A549 (cell line): ENCODE results near the gene RGS5. TPM values are rescaled to one million over a fixed set of nuclear protein-coding genes. Genes with fewer than 3 reads are reported as not detected.

Source experiments
- ATAC-seq, 2 experiments: fragments of 200-7000 bp in 1 of 2; fragments of >200 bp in 1 of 2; cut with Nextera tagmentation in 1 of 2; cut with Tn5 transposase in 1 of 2; 3 replicates each; pipeline versions ENCODE4 v1.8.0 to v1.9.1; 2018 to 2020; ENCODE audit warnings: mild to moderate bottlenecking in 1 of 2, moderate library complexity in 1 of 2
- CTCF ChIA-PET: fragments of 300-600 bp; sonication (Branson Sonifier 250); formaldehyde crosslinking; extraction: SDS; loops from one replicate; lab custom pipeline; 2021; ENCODE audit warnings: antibody characterized with exemption, inconsistent platforms; lab: Yijun Ruan, JAX
- POLR2A ChIA-PET: fragments of 350-600 bp; formaldehyde crosslinking; extraction: SDS; loops from one replicate; lab custom pipeline; 2021; ENCODE audit warnings: antibody characterized with exemption, inconsistent platforms; lab: Yijun Ruan, JAX
- DNase-seq, 2 experiments: peaks; one replicate each; pipeline versions ENCODE4 v3.0.0 to v3.0.0-alpha.2; 2011 to 2016; ENCODE audit warnings: low read depth in 1 of 2, low spot score in 1 of 2
- FAIRE-seq: peaks from 2 replicates; lab custom pipeline; 2011; peaks lifted over from hg19 to GRCh38; lab: Jason Lieb, UNC
- H3K27ac ChIP-seq, 2 experiments: fragments of >200 bp; sonication (Bioruptor Twin); formaldehyde crosslinking; 3 replicates each; pipeline ENCODE4 v1.5.1; 2016 to 2017
- H3K4me1 ChIP-seq: fragments of >200 bp; sonication (Bioruptor Twin); formaldehyde crosslinking; 3 replicates; pipeline ENCODE4 v1.6.1; 2016
- H3K4me2 ChIP-seq: fragments of >200 bp; sonication (Bioruptor Twin); formaldehyde crosslinking; 3 replicates; pipeline ENCODE4 v1.6.1; 2016
- H3K4me3 ChIP-seq: fragments of >200 bp; sonication (Bioruptor Twin); formaldehyde crosslinking; 3 replicates; pipeline ENCODE4 v1.5.1; 2016
- H3K9me3 ChIP-seq: fragments of >200 bp; sonication (Bioruptor Twin); formaldehyde crosslinking; 3 replicates; pipeline ENCODE4 v1.6.1; 2016
- CBX2 ChIP-seq: fragments of 200-600 bp; sonication (generic); IDR thresholded peaks from 2 replicates; pipeline ENCODE4 v1.6.1; 2016; ENCODE audit warnings: low read depth, mild to moderate bottlenecking, borderline replicate concordance
- CHD2 ChIP-seq: fragments of 150-350 bp; IDR thresholded peaks from 2 replicates; pipeline ENCODE4 v1.6.1; 2014; ENCODE audit warnings: low read length; ENCODE audit not compliant: partially characterized antibody
- CHD4 ChIP-seq: fragments of 200-600 bp; sonication (generic); IDR thresholded peaks from 2 replicates; pipeline ENCODE4 v1.6.1; 2016; ENCODE audit warnings: antibody characterized with exemption, mild to moderate bottlenecking, borderline replicate concordance
- EHF ChIP-seq: fragments of 250-450 bp; sonication (Bioruptor Pico); IDR thresholded peaks from 2 replicates; pipeline ENCODE4 v1.5.0; 2020; ENCODE audit warnings: mild to moderate bottlenecking
- EHMT2 ChIP-seq: fragments of 200-600 bp; sonication (generic); IDR thresholded peaks from 2 replicates; pipeline ENCODE4 v1.6.1; 2016; ENCODE audit warnings: antibody characterized with exemption, low read depth, mild to moderate bottlenecking, moderate library complexity
- EP300 ChIP-seq, 2 experiments: fragments of >200 bp; sonication (Bioruptor Twin); formaldehyde crosslinking; IDR thresholded peaks; 2 replicates in 1 of 2; 3 replicates in 1 of 2; pipeline ENCODE4 v1.6.1; 2016 to 2017
- GATA3 ChIP-seq: IDR thresholded peaks from 2 replicates; pipeline ENCODE4 v1.6.1; 2012; ENCODE audit warnings: borderline replicate concordance
- HEYL ChIP-seq: fragments of 250-450 bp; sonication (Bioruptor Pico); IDR thresholded peaks from 2 replicates; pipeline ENCODE4 v1.8.0; 2021; ENCODE audit warnings: mild to moderate bottlenecking, moderate library complexity
- HMGXB4 ChIP-seq: fragments of 250-450 bp; sonication (Bioruptor Pico); IDR thresholded peaks from 2 replicates; pipeline ENCODE4 v1.5.0; 2021; ENCODE audit warnings: mild to moderate bottlenecking, moderate library complexity, borderline replicate concordance
- HOXA7 ChIP-seq: fragments of 250-450 bp; sonication (Bioruptor Pico); IDR thresholded peaks from 2 replicates; pipeline ENCODE4 v1.5.0; 2020; ENCODE audit warnings: mild to moderate bottlenecking, moderate library complexity
- MAFK ChIP-seq: fragments of 450-650 bp; IDR thresholded peaks from 2 replicates; pipeline ENCODE4 v1.6.1; 2014; ENCODE audit not compliant: partially characterized antibody
- MAZ ChIP-seq: fragments of 150-350 bp; IDR thresholded peaks from 2 replicates; pipeline ENCODE4 v1.6.1; 2014; ENCODE audit warnings: antibody characterized with exemption, low read depth, low read length, borderline replicate concordance
- NR3C1 ChIP-seq: fragments of >200 bp; sonication (Bioruptor Twin); formaldehyde crosslinking; IDR thresholded peaks from 3 replicates; pipeline ENCODE4 v1.6.1; 2017
- PHF8 ChIP-seq: fragments of 200-600 bp; sonication (generic); IDR thresholded peaks from 2 replicates; pipeline ENCODE4 v1.6.1; 2016; ENCODE audit warnings: low read depth, mild to moderate bottlenecking, antibody characterized with exemption, moderate library complexity, borderline replicate concordance
- POLR2AphosphoS2 ChIP-seq: conservative IDR thresholded peaks from 2 replicates; pipeline ENCODE4 v1.6.1; 2012; ENCODE audit warnings: low read length, improper control_type of control experiment, inconsistent platforms
- RARB ChIP-seq: fragments of 250-450 bp; sonication (Bioruptor Pico); IDR thresholded peaks from 2 replicates; pipeline ENCODE4 v1.8.0; 2021; ENCODE audit warnings: mild to moderate bottlenecking, moderate library complexity
- RNF2 ChIP-seq: fragments of 200-600 bp; sonication (generic); IDR thresholded peaks from 2 replicates; pipeline ENCODE4 v1.6.1; 2016; ENCODE audit warnings: low read depth, mild to moderate bottlenecking, antibody characterized with exemption, moderate library complexity, borderline replicate concordance
- SREBF2 ChIP-seq: fragments of 450-650 bp; IDR thresholded peaks from 2 replicates; pipeline ENCODE4 v1.6.1; 2014; ENCODE audit warnings: mild to moderate bottlenecking, moderate library complexity
- TFCP2L1 ChIP-seq: fragments of 250-450 bp; sonication (Bioruptor Pico); IDR thresholded peaks from 2 replicates; pipeline ENCODE4 v1.5.0; 2021; ENCODE audit warnings: mild to moderate bottlenecking
- ZC3H11A ChIP-seq: fragments of 450-650 bp; IDR thresholded peaks from 2 replicates; pipeline ENCODE4 v1.6.1; 2014; ENCODE audit warnings: antibody characterized with exemption, mild to moderate bottlenecking
- ZFP36 ChIP-seq: fragments of 450-650 bp; IDR thresholded peaks from 2 replicates; pipeline ENCODE4 v1.6.1; 2014; ENCODE audit warnings: borderline replicate concordance; ENCODE audit not compliant: partially characterized antibody
- ZNF302 ChIP-seq: fragments of 250-450 bp; sonication (Bioruptor Pico); IDR thresholded peaks from 2 replicates; pipeline ENCODE4 v1.9.0; 2021; ENCODE audit warnings: inconsistent platforms, mild to moderate bottlenecking, moderate library complexity
- WGBS: methylation state at CpG from one replicate; pipeline ENCODE4 v1.1.6; 2017; ENCODE audit errors: missing lambda C conversion rate; 5-methylcytosine and 5-hydroxymethylcytosine counted together
- polyA plus RNA-seq, 4 experiments: library from polyadenylated mRNA; depleted of rRNA in 3 of 4; stranded (reverse); fragments of >200 nt; fragmentation: RNase III in 1 of 4; extraction: RNeasy Plus Mini Kit Qiagen cat#74134 plus additional on column Dnase treatment in 1 of 4; gene quantifications; 2 replicates in 3 of 4; 3 replicates in 1 of 4; pipeline ENCODE4 v1.2.3, GENCODE V29; 2011 to 2017
- TF ChIP-seq, protein P1 (sequence below): fragments of >200 bp; sonication (Bioruptor Twin); formaldehyde crosslinking; IDR thresholded peaks from 3 replicates; pipeline ENCODE4 v1.6.1; 2016
- TF ChIP-seq, protein P2 (sequence below): fragments of 250-450 bp; sonication (Bioruptor Pico); IDR thresholded peaks from 2 replicates; pipeline ENCODE4 v1.5.0; 2020; ENCODE audit warnings: low read depth, mild to moderate bottlenecking, moderate library complexity
- TF ChIP-seq, protein P3 (sequence below): fragments of >200 bp; sonication (Bioruptor Twin); formaldehyde crosslinking; IDR thresholded peaks from 2 replicates; pipeline ENCODE4 v1.6.1; 2016

Gene RGS5
- polyA plus RNA-seq, 2 of the 4 experiments (the other 2 are of a cell fraction), result 2.2 to 6.5 TPM

GRCh38 chr1:163128282-163128681 is 74.4 kb downstream of the RGS5 start:
- POLR2A ChIA-PET, result no interaction called here
- H3K9me3 ChIP-seq, result no peaks in the 10 kb centered on the region
- peak; percentile 78 for TF ChIP-seq MAFK
- no peak for TF ChIP-seq POLR2AphosphoS2
- no peak overlapping the region for H3K27ac ChIP-seq
- WGBS, result 23% methylated on average over 2 of the region's 2 CpGs
- FAIRE-seq (no peak), ATAC-seq (no peak), DNase-seq (no peak)
- CTCF ChIA-PET, result no interaction called here
- no peak overlapping the region for H3K4me2 ChIP-seq
- no peak overlapping the region for H3K4me3 ChIP-seq
- no peaks in the 10 kb centered on the region for H3K4me1 ChIP-seq

DNA sequence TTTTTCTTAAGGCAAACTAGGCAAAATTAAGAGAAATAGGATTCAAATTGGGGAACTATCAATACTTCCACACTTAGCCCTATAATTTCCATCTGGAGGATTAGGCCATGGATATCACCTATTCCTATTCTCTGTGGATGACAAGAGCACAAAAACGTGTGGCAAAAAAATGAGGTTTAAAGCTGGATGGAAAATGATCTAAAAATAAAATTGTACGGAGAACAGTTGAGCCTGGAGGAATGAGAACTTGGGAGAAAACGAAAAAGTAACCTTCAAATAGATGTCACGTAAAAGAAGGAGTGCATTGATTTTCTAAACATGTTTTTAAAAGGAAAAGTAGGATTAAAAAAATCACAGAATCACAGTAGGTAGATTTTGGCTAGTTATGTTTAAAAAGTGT is 77.9 kb downstream of the RGS5 start:
- ATAC-seq (no peak), DNase-seq (no peak), FAIRE-seq (no peak)
- WGBS, result 12% methylated on average over 4 of the region's 4 CpGs
- Histone ChIP-seq H3K27ac (no peak overlapping the region), H3K4me1 (no peaks in the 10 kb centered on the region), H3K4me3 (no peak overlapping the region), H3K4me2 (no peak overlapping the region), H3K9me3 (no peaks in the 10 kb centered on the region)
- TF ChIP-seq, protein P1, sequence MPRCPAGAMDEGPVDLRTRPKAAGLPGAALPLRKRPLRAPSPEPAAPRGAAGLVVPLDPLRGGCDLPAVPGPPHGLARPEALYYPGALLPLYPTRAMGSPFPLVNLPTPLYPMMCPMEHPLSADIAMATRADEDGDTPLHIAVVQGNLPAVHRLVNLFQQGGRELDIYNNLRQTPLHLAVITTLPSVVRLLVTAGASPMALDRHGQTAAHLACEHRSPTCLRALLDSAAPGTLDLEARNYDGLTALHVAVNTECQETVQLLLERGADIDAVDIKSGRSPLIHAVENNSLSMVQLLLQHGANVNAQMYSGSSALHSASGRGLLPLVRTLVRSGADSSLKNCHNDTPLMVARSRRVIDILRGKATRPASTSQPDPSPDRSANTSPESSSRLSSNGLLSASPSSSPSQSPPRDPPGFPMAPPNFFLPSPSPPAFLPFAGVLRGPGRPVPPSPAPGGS, result no peak
- TF ChIP-seq, protein P2, sequence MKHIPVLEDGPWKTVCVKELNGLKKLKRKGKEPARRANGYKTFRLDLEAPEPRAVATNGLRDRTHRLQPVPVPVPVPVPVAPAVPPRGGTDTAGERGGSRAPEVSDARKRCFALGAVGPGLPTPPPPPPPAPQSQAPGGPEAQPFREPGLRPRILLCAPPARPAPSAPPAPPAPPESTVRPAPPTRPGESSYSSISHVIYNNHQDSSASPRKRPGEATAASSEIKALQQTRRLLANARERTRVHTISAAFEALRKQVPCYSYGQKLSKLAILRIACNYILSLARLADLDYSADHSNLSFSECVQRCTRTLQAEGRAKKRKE (CRISPR knock-in tag), result no peak
- TF ChIP-seq NR3C1, result no peak
- TF ChIP-seq CHD4, result no peak
- no peak for TF ChIP-seq TFCP2L1 (CRISPR knock-in tag)
- TF ChIP-seq HMGXB4 (CRISPR knock-in tag), result no peak
- no peak for TF ChIP-seq HEYL (CRISPR knock-in tag)
- TF ChIP-seq, protein P3, sequence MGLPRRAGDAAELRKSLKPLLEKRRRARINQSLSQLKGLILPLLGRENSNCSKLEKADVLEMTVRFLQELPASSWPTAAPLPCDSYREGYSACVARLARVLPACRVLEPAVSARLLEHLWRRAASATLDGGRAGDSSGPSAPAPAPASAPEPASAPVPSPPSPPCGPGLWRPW, result no peak
- TF ChIP-seq EHMT2, result no peak
- TF ChIP-seq RNF2, result no peak
- ChIA-PET CTCF (interaction anchor here (1.1 kb wide), 1 partner anchor 9 kb away, joined by 3 read pairs; no protein-coding TSS in a partner anchor), POLR2A (no interaction called here)

GRCh38 chr1:163120372-163120771 is 82.3 kb downstream of the RGS5 start:
- ChIA-PET CTCF (no interaction called here), POLR2A (no interaction called here)
- no peak for ATAC-seq
- H3K27ac ChIP-seq, result no peak overlapping the region
- FAIRE-seq, result no peak
- H3K4me2 ChIP-seq, result no peak overlapping the region
- 0% methylated on average over 1 of the region's 1 CpG for WGBS
- no peak for TF ChIP-seq MAZ
- TF ChIP-seq EP300 (IDR thresholded peaks at IDR 0.05), result no peak
- no peak for TF ChIP-seq RARB
- no peak for TF ChIP-seq RNF2
- no peak for TF ChIP-seq GATA3
- no peak for TF ChIP-seq ZC3H11A
- TF ChIP-seq, protein P1, result no peak
- no peak for TF ChIP-seq SREBF2
- TF ChIP-seq CHD2, result no peak
- no peak for TF ChIP-seq ZNF302 (CRISPR knock-in tag)
- TF ChIP-seq CBX2, result no peak
- TF ChIP-seq NR3C1, result no peak
- no peak for TF ChIP-seq PHF8
- TF ChIP-seq MAFK, result no peak
- no peak for TF ChIP-seq ZFP36
- no peak for TF ChIP-seq EHMT2
- TF ChIP-seq HOXA7, result no peak
- TF ChIP-seq EHF (CRISPR knock-in tag), result no peak
- H3K4me1 ChIP-seq, result no peaks in the 10 kb centered on the region
- no peak for DNase-seq
- no peak overlapping the region for H3K4me3 ChIP-seq
- no peaks in the 10 kb centered on the region for H3K9me3 ChIP-seq
